HL-60 (cell line): ENCODE measurements around the gene SMOC2.
"Not testable (repeated sequence)": the region's sequence is repeated elsewhere in the genome, so short reads cannot be mapped to it uniquely, and the experiment has no call there.

ENCODE experiments used
- DNase-seq, 2 experiments: peaks; one replicate each; pipeline ENCODE4 v3.0.0-alpha.2; 2010 to 2020; ENCODE audit warnings: low read depth in 1 of 2, low spot score in 1 of 2
- H3K27ac ChIP-seq: fragments of 250-450 bp; sonication (Bioruptor Pico); replicated peaks from 2 replicates; pipeline ENCODE4 v1.5.1; 2020; ENCODE audit warnings: mild to moderate bottlenecking, moderate library complexity
- H3K27me3 ChIP-seq: fragments of 250-450 bp; sonication (Bioruptor Pico); 2 replicates; pipeline ENCODE4 v1.5.1; 2021; ENCODE audit warnings: mild to moderate bottlenecking, moderate library complexity; ENCODE audit not compliant: insufficient read depth, poor library complexity, severe bottlenecking
- H3K4me3 ChIP-seq: replicated peaks from 2 replicates; pipeline ENCODE4 v1.5.1; 2011; ENCODE audit warnings: mild to moderate bottlenecking, control low read depth, low read length; ENCODE audit not compliant: insufficient read depth
- CTCF ChIP-seq: IDR thresholded peaks from one replicate; pipeline ENCODE4 v1.5.1; 2011; ENCODE audit warnings: low read length, control low read depth, inconsistent platforms; ENCODE audit not compliant: insufficient read depth
- GABPA ChIP-seq: IDR thresholded peaks from 2 replicates; pipeline ENCODE4 v1.6.1; 2012; ENCODE audit warnings: low read depth
- POLR2AphosphoS5 ChIP-seq: IDR thresholded peaks from 2 replicates; pipeline ENCODE4 v1.6.1; 2012; ENCODE audit warnings: low read depth
- REST ChIP-seq: IDR thresholded peaks from 2 replicates; pipeline ENCODE4 v1.6.1; 2012; ENCODE audit warnings: low read depth; ENCODE audit not compliant: insufficient replicate concordance
- SPI1 ChIP-seq: IDR thresholded peaks from 2 replicates; pipeline ENCODE4 v1.6.1; 2012; ENCODE audit warnings: low read depth, mild to moderate bottlenecking, borderline replicate concordance

SMOC2 gene

DNA sequence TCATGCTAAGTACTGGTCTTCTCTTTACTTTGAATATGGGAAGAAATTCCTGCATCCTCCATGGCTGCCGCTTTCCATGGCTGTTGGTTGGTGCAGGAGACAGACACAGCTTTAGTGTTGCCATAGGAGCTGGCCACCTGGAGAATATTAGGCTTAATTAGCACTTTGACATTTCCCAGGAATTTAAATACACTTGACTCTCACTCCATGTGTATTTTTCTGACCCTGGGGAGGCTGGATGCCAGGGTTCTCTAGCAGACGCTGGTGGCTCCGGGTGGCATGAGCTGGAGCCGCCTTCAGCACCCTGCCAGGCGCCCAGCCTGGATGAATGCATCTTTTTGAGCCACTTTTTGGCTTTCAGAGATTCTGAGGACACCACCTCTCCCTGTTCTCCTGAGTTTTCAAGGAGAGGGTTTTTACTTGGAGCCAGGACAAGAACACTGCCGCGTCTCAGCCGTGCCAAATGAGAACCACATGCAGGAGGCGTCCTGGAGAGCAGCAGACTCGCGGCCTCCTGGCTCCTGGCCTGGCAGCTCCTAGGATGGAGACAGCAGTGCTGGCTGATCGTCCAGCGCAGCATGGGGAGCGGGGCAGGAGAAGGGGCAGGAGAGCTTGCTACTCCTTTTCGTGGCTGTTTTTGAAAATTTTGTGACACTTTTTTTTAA is 258.8 kb downstream of the SMOC2 start:
- Histone ChIP-seq H3K27me3 (no peaks in the 10 kb centered on the region), H3K27ac (no peak overlapping the region), H3K4me3 (no peak overlapping the region)
- DNase-seq: no peak
- TF ChIP-seq GABPA (no peak), REST (no peak), POLR2AphosphoS5 (no peak), SPI1 (no peak), CTCF (no peak)

DNA sequence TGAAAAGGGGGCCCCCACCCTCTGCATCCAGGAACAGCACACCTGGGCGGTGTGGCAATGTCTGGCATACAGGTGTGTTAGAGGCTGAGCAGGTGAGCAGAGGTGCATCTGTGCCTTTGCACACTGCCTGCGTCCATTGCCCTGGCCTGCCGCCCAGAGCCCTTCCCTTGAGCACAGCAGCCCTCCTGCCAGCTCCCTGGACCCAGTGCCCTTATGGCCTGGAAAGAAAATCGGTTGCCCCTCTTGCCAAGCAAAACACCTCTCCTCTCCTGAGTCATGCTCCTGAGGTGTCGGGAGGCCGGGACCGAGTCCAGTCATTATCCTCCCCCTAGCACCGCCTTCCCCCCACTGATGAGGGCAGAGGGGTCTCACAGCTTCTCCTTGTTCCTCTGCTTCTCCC is 259.9 kb downstream of the SMOC2 start:
- Histone ChIP-seq H3K4me3 (no peak overlapping the region), H3K27me3 (no peaks in the 10 kb centered on the region), H3K27ac (no peak overlapping the region)
- no peak for DNase-seq
- TF ChIP-seq REST (no peak), SPI1 (no peak), GABPA (no peak), CTCF (no peak)

DNA sequence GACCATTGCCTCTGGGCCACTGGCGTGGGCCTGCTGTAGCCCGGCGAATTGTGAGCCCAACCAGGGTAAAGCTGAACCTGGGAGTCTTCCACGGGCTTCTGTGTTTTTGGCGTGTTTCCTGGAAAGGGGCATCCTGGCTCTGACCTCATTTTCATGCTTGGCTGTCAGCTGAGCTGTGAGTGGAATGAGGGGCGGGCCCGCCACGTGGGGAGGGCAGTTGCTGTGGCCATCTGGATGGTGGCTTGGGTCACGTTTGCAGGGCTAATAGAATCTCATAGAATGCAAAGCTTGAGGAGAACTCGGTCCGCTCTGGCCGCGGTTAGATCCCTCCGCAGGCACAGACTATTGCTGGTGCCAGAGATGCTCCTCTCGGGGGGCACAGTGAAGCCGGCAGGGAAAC is 263.0 kb downstream of the SMOC2 start:
- no peak overlapping the region for H3K4me3 ChIP-seq
- H3K27ac ChIP-seq: no peak overlapping the region
- H3K27me3 ChIP-seq: no peaks in the 10 kb centered on the region
- TF ChIP-seq REST (no peak), SPI1 (no peak)
- DNase-seq: no peak

- H3K27me3 ChIP-seq: no peaks in the 10 kb centered on the region
- no peak overlapping the region for H3K27ac ChIP-seq
- no peak for TF ChIP-seq SPI1
- TF ChIP-seq CTCF: no peak
- TF ChIP-seq REST: no peak
- TF ChIP-seq POLR2AphosphoS5: no peak
- TF ChIP-seq GABPA: no peak
- no peak for DNase-seq
- H3K4me3 ChIP-seq: no peak overlapping the region
Observed at GRCh38 chr6:168704678-168705077, 263.7 kb downstream of the SMOC2 start.

DNA sequence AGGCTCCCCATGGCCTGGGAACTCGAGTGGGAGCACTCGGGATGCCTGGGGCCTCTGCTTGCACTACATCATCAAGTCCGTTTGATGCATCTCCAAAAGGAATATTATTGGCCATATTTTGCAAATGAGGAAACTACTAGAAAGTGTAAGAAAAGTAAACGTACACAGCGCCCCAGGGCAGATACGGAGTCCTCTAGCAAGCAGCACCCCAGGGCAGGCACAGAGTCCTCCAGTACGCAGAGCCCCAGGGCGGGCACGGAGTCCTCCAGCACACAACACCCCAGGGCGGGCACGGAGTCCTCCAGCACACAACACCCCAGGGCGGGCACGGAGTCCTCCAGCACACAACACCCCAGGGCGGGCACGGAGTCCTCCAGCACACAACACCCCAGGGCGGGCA is 264.3 kb downstream of the SMOC2 start:
- not testable (repeated sequence) for DNase-seq, H3K4me3 ChIP-seq, H3K27me3 ChIP-seq

More for the DNA sequence above, 264.3 kb downstream of the SMOC2 start:
- not testable (repeated sequence) for H3K27ac ChIP-seq
